Keratinocyte (primary cell): ENCODE results near the gene ZNF474. TPM values are rescaled to one million over a fixed set of nuclear protein-coding genes. Genes with fewer than 3 reads are reported as not detected.

ENCODE experiments used
- DNase-seq: peaks from one replicate; pipeline ENCODE4 v3.0.0-alpha.2; 2011; ENCODE audit warnings: low read depth, missing footprints, low spot score
- FAIRE-seq: peaks from 2 replicates; lab custom pipeline; 2011; peaks lifted over from hg19 to GRCh38; lab: Jason Lieb, UNC
- H2AFZ ChIP-seq: 2 replicates; pipeline ENCODE4 v1.6.0; 2012; ENCODE audit warnings: low read length, control low read depth, inconsistent platforms; ENCODE audit not compliant: control insufficient read depth
- H3K27ac ChIP-seq: 2 replicates; pipeline ENCODE4 v1.5.1; 2011; ENCODE audit warnings: low read length; ENCODE audit not compliant: control insufficient read depth, insufficient read depth
- H3K27me3 ChIP-seq: 3 replicates; pipeline ENCODE4 v1.6.0; 2011; ENCODE audit warnings: low read length; ENCODE audit not compliant: control insufficient read depth, insufficient read depth; ENCODE audit errors: extremely low read depth
- H3K36me3 ChIP-seq, 2 experiments: 2 replicates in 1 of 2; 3 replicates in 1 of 2; pipeline ENCODE4 v1.5.1; 2011; ENCODE audit warnings: low read length in 2 of 2, mild to moderate bottlenecking in 1 of 2; ENCODE audit not compliant: control insufficient read depth in 2 of 2, insufficient read depth in 2 of 2; ENCODE audit errors: extremely low read depth in 1 of 2
- H3K4me1 ChIP-seq: 3 replicates; pipeline ENCODE4 v1.5.1; 2011; ENCODE audit warnings: low read length; ENCODE audit not compliant: control insufficient read depth, insufficient read depth; ENCODE audit errors: extremely low read depth
- H3K4me2 ChIP-seq: 3 replicates; pipeline ENCODE4 v1.6.0; 2011; ENCODE audit warnings: low read depth, low read length; ENCODE audit not compliant: control insufficient read depth, insufficient read depth; ENCODE audit errors: extremely low read depth
- H3K4me3 ChIP-seq, 3 experiments: fragments of 200-600 bp in 1 of 3; sonication (generic) in 1 of 3; 2 replicates in 2 of 3; 3 replicates in 1 of 3; pipeline ENCODE4 v1.5.1; 2011 to 2016; ENCODE audit warnings: low read length in 3 of 3, mild to moderate bottlenecking in 3 of 3, control low read depth in 2 of 3, inconsistent platforms in 1 of 3, low read depth in 1 of 3, mixed read lengths in 1 of 3, mixed run types in 1 of 3, moderate library complexity in 1 of 3; ENCODE audit not compliant: control insufficient read depth in 2 of 3, insufficient read depth in 2 of 3; ENCODE audit errors: extremely low read depth in 1 of 3
- H3K79me2 ChIP-seq: 2 replicates; pipeline ENCODE4 v1.6.0; 2012; ENCODE audit warnings: low read length; ENCODE audit not compliant: control insufficient read depth, insufficient read depth
- H3K9ac ChIP-seq: 3 replicates; pipeline ENCODE4 v1.6.0; 2011; ENCODE audit warnings: low read length; ENCODE audit not compliant: control insufficient read depth, insufficient read depth; ENCODE audit errors: extremely low read depth
- H3K9me1 ChIP-seq: 3 replicates; pipeline ENCODE4 v1.6.0; 2011; ENCODE audit warnings: low read length; ENCODE audit not compliant: control insufficient read depth, insufficient read depth; ENCODE audit errors: extremely low read depth
- H3K9me3 ChIP-seq: 2 replicates; pipeline ENCODE4 v1.5.1; 2012; ENCODE audit warnings: low read depth, low read length; ENCODE audit not compliant: control insufficient read depth
- H4K20me1 ChIP-seq: 3 replicates; pipeline ENCODE4 v1.6.0; 2011; ENCODE audit warnings: low read length; ENCODE audit not compliant: control insufficient read depth, insufficient read depth; ENCODE audit errors: extremely low read depth
- EZH2 ChIP-seq: IDR thresholded peaks from one replicate; pipeline ENCODE4 v1.6.1; 2012; ENCODE audit warnings: inconsistent platforms, mild to moderate bottlenecking, low read length, moderate library complexity
- dilution Hi-C: fragments of 300-500 bp; cut with MboI; formaldehyde crosslinking; loops from one replicate; pipeline ENCODE4 v1.7.0; 2020; ENCODE audit warnings: low sequenced_read_pairs; ENCODE audit not compliant: extremely low pct_ligation_motif_present
- polyA plus RNA-seq, 5 experiments: library from polyadenylated mRNA; depleted of rRNA in 3 of 5; stranded (reverse) in 3 of 5; stranded (forward) in 1 of 5; unstranded in 1 of 5; fragments of >200 nt; gene quantifications; 1 replicate in 1 of 5; 2 replicates in 3 of 5; 3 replicates in 1 of 5; pipeline versions ENCODE4 v1.2.1 to v1.2.3, GENCODE V29; 2011 to 2012; ENCODE audit warnings: missing spikeins in 2 of 5, low read depth in 1 of 5, low replicate concordance in 1 of 5
- TF ChIP-seq, protein P1 (sequence below), 3 experiments: IDR thresholded peaks in 1 of 3; conservative IDR thresholded peaks in 1 of 3; optimal IDR thresholded peaks in 1 of 3; 2 replicates in 2 of 3; 3 replicates in 1 of 3; pipeline versions ENCODE3 to v1.5.1; 2011; ENCODE audit warnings: low read length in 3 of 3, mild to moderate bottlenecking in 3 of 3, moderate library complexity in 2 of 3, control low read depth in 1 of 3, inconsistent platforms in 1 of 3; ENCODE audit not compliant: insufficient read depth in 2 of 3; ENCODE audit errors: extremely low read depth in 1 of 3

The ZNF474 gene
- polyA plus RNA-seq, 1 donor (not counting 4 experiments of a cell fraction or from before 2014, with no cell fraction given): 0.05 TPM

GRCh38 chr5:122200865-122201264 is 71.5 kb downstream of the ZNF474 start:
- DNase-seq: no peak
- no peak for TF ChIP-seq EZH2
- TF ChIP-seq, protein P1, sequence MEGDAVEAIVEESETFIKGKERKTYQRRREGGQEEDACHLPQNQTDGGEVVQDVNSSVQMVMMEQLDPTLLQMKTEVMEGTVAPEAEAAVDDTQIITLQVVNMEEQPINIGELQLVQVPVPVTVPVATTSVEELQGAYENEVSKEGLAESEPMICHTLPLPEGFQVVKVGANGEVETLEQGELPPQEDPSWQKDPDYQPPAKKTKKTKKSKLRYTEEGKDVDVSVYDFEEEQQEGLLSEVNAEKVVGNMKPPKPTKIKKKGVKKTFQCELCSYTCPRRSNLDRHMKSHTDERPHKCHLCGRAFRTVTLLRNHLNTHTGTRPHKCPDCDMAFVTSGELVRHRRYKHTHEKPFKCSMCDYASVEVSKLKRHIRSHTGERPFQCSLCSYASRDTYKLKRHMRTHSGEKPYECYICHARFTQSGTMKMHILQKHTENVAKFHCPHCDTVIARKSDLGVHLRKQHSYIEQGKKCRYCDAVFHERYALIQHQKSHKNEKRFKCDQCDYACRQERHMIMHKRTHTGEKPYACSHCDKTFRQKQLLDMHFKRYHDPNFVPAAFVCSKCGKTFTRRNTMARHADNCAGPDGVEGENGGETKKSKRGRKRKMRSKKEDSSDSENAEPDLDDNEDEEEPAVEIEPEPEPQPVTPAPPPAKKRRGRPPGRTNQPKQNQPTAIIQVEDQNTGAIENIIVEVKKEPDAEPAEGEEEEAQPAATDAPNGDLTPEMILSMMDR (optimal IDR thresholded peaks at IDR 0.05 in 1 of 3, IDR thresholded peaks at IDR 0.05 in 1 of 3, conservative IDR thresholded peaks at IDR 0.05 in 1 of 3; ENCODE audit: extremely low read depth in 1 of 3, insufficient read depth in 2 of 3, low read length in 3 of 3): no peak

GRCh38 chr5:122201365-122201764 is 72.0 kb downstream of the ZNF474 start:
- Histone ChIP-seq H4K20me1 (no peaks in the 10 kb centered on the region), H3K4me1 (peaks cover 6% of the 10 kb centered on the region), H3K79me2 (no peaks in the 10 kb centered on the region), H3K36me3 (no peaks in the 10 kb centered on the region), H3K9ac (no peak overlapping the region), H3K4me3 (no peak overlapping the region), H3K9me3 (no peaks in the 10 kb centered on the region), H3K4me2 (no peak overlapping the region), H3K27me3 (no peaks in the 10 kb centered on the region), H2AFZ (no peak overlapping the region), H3K9me1 (no peaks in the 10 kb centered on the region), H3K27ac (no peak overlapping the region)
- TF ChIP-seq, protein P1 (optimal IDR thresholded peaks at IDR 0.05 in 1 of 3, IDR thresholded peaks at IDR 0.05 in 1 of 3, conservative IDR thresholded peaks at IDR 0.05 in 1 of 3; ENCODE audit: extremely low read depth in 1 of 3, insufficient read depth in 2 of 3, low read length in 3 of 3): no peak
- no peak for TF ChIP-seq EZH2
- FAIRE-seq (no peak), DNase-seq (no peak)
- dilution Hi-C loops: no loop called here

More at GRCh38 chr5:122200865-122201264, 71.5 kb downstream of the ZNF474 start:
- H3K9me1 ChIP-seq: no peaks in the 10 kb centered on the region
- peaks cover 6% of the 10 kb centered on the region for H3K4me1 ChIP-seq
- H3K36me3 ChIP-seq: no peaks in the 10 kb centered on the region
- dilution Hi-C loops: no loop called here
- H3K4me2 ChIP-seq: no peak overlapping the region
- no peak for FAIRE-seq
- H3K9me3 ChIP-seq: no peaks in the 10 kb centered on the region
- no peaks in the 10 kb centered on the region for H3K27me3 ChIP-seq
- H3K27ac ChIP-seq: no peak overlapping the region
- no peaks in the 10 kb centered on the region for H3K79me2 ChIP-seq
- no peak overlapping the region for H2AFZ ChIP-seq
- no peak overlapping the region for H3K9ac ChIP-seq
- H3K4me3 ChIP-seq: no peak overlapping the region
- no peaks in the 10 kb centered on the region for H4K20me1 ChIP-seq
